HG03521 (cell line): ENCODE data around the gene TCN1.

Source experiments
- ATAC-seq: cut with Tn5 transposase; IDR thresholded peaks from one replicate; pipeline ENCODE4 v1.9.1; 2021; ENCODE audit warnings: mild to moderate bottlenecking, moderate library complexity; ENCODE audit not compliant: unreplicated experiment

The TCN1 gene

GRCh38 chr11:59810189-59810910, 55.9 kb downstream of the TCN1 start, which contains the start of gene MRPL16:
TSS of gene MRPL16 (minus strand) at chr11:59810778. CDS start at chr11:59810658, 120 bp downstream.
- ATAC-seq = peak; percentile 100

DNA sequence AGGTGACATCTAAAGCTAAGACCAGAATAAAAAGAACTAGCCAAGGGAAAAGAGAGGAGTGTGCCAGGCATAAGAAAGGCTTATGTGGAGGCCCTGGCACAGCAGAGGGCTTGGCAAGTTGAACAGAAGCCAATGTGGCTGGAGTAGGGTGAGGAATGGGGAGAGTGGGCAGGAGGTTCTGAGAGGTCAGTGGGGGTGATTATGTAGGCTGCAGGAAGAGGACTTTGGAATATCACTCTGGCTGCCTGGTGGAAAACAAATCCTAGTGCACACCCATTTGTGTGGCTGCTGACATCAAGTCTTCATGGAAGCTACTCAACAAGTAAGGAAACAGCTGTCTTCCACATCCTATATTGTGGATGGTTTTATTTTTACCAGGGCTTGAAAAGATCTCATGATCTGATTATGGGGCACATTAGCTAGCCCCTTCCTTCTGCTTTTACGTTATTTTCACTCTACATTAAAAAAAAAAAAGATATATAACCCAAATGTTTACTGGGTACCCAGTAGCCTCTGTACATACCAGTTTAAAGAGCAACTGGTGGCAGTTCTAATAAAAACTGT, 59.2 kb downstream of the TCN1 start:
- no peak for ATAC-seq

DNA sequence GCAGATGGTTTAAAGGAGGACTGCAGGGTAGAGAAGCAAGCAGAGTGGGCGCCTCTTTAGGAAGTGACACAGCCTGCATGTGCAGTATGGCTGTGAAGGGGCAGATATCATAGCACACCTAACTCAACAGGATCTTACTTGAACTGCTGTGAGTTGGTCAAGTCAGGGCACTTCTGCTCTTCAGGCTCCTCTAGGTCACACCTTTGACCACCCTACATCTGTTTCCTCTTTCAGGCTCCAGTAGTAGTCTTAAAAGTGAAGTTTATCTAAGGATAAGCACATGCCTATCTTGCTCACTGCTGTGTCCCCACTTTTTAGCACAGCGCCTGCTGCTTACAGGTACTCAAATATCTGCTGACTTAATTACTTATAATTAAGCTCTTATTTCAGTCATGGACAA, 62.2 kb downstream of the TCN1 start:
- no peak for ATAC-seq
